Prostate gland (tissue), 2 donors: ENCODE results near the gene SMYD1.

Source experiments
- POLR2A ChIP-seq: fragments of 450-650 bp; IDR thresholded peaks from one replicate; pipeline ENCODE4 v1.6.1; 2016; ENCODE audit warnings: antibody characterized with exemption, mild to moderate bottlenecking
- POLR2AphosphoS5 ChIP-seq: sonication (generic); formaldehyde crosslinking; IDR thresholded peaks from one replicate; pipeline ENCODE4 v1.6.1; 2017; ENCODE audit warnings: antibody characterized with exemption
- TF ChIP-seq, protein P1 (sequence below), 4 experiments: fragments of 200-600 bp in 2 of 4; fragments of 450-650 bp in 2 of 4; sonication (generic) in 2 of 4; IDR thresholded peaks; 1 replicate in 3 of 4; 2 replicates in 1 of 4; pipeline ENCODE4 v1.5.1; 2016 to 2019; ENCODE audit warnings: antibody characterized with exemption in 4 of 4, mild to moderate bottlenecking in 2 of 4, moderate library complexity in 2 of 4

GRCh38 chr2:88160517-88160916 lies 92.9 kb downstream of the SMYD1 start:
- TF ChIP-seq, protein P1, sequence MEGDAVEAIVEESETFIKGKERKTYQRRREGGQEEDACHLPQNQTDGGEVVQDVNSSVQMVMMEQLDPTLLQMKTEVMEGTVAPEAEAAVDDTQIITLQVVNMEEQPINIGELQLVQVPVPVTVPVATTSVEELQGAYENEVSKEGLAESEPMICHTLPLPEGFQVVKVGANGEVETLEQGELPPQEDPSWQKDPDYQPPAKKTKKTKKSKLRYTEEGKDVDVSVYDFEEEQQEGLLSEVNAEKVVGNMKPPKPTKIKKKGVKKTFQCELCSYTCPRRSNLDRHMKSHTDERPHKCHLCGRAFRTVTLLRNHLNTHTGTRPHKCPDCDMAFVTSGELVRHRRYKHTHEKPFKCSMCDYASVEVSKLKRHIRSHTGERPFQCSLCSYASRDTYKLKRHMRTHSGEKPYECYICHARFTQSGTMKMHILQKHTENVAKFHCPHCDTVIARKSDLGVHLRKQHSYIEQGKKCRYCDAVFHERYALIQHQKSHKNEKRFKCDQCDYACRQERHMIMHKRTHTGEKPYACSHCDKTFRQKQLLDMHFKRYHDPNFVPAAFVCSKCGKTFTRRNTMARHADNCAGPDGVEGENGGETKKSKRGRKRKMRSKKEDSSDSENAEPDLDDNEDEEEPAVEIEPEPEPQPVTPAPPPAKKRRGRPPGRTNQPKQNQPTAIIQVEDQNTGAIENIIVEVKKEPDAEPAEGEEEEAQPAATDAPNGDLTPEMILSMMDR (IDR thresholded peaks at IDR 0.05) = no peak
- TF ChIP-seq POLR2A = no peak
- no peak for TF ChIP-seq POLR2AphosphoS5
